Gastrocnemius medialis (tissue), 4 donors: ENCODE results near the gene ANKRD34B.

Experiments
- POLR2A ChIP-seq, 2 donors: fragments of 450-650 bp; IDR thresholded peaks; one replicate each; pipeline ENCODE4 v1.6.1; 2017; ENCODE audit warnings: antibody characterized with exemption in 2 of 2, mild to moderate bottlenecking in 2 of 2, moderate library complexity in 2 of 2
- TF ChIP-seq, protein P1 (sequence below), 5 experiments: fragments of 450-650 bp in 3 of 5; fragments of 200-600 bp in 2 of 5; sonication (generic) in 2 of 5; IDR thresholded peaks in 4 of 5; conservative IDR thresholded peaks in 1 of 5; 1 replicate in 4 of 5; 2 replicates in 1 of 5; pipeline ENCODE4 v1.5.1; 2016 to 2019; ENCODE audit warnings: antibody characterized with exemption in 5 of 5, mild to moderate bottlenecking in 3 of 5, moderate library complexity in 3 of 5

DNA sequence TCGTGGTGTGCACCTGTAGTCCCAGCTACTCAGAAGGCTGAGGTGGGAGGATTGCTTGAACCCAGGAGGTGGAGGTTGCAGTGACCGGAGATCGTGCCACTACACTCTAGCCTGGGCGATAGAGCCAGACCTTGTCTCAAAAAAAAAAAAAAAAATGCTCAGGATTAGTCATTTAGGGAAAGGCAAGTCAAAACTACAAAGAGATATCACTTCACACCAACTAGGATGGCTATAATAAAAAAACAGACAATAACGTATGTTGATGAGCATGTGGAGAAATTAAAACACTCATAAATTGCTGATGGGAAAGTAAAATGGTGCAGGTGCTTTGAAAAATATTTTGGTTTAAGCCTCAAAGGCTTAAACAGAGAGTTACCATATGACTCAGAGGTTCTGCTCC lies 6.3 kb upstream of the ANKRD34B start:
- TF ChIP-seq, protein P1, sequence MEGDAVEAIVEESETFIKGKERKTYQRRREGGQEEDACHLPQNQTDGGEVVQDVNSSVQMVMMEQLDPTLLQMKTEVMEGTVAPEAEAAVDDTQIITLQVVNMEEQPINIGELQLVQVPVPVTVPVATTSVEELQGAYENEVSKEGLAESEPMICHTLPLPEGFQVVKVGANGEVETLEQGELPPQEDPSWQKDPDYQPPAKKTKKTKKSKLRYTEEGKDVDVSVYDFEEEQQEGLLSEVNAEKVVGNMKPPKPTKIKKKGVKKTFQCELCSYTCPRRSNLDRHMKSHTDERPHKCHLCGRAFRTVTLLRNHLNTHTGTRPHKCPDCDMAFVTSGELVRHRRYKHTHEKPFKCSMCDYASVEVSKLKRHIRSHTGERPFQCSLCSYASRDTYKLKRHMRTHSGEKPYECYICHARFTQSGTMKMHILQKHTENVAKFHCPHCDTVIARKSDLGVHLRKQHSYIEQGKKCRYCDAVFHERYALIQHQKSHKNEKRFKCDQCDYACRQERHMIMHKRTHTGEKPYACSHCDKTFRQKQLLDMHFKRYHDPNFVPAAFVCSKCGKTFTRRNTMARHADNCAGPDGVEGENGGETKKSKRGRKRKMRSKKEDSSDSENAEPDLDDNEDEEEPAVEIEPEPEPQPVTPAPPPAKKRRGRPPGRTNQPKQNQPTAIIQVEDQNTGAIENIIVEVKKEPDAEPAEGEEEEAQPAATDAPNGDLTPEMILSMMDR (IDR thresholded peaks at IDR 0.05 in 4 of 5, conservative IDR thresholded peaks at IDR 0.05 in 1 of 5), result no peak
- no peak for TF ChIP-seq POLR2A (IDR thresholded peaks at IDR 0.05)
